Osteoblast (primary cell): ENCODE measurements around the gene CIB4. TPM values are rescaled to one million over a fixed set of nuclear protein-coding genes. Genes with fewer than 3 reads are reported as not detected.

Experiments
- DNase-seq: peaks from one replicate; pipeline ENCODE4 v3.0.0; 2011; ENCODE audit warnings: low spot score, mixed read lengths; ENCODE audit not compliant: insufficient read length; ENCODE audit errors: missing footprints
- H2AFZ ChIP-seq: 2 replicates; pipeline ENCODE4 v1.6.0; 2011; ENCODE audit warnings: mild to moderate bottlenecking, low read length
- H3K27ac ChIP-seq: 2 replicates; pipeline ENCODE4 v1.5.1; 2011; ENCODE audit warnings: mild to moderate bottlenecking, low read depth, low read length, moderate library complexity
- H3K27me3 ChIP-seq: 2 replicates; pipeline ENCODE4 v1.6.0; 2012; ENCODE audit warnings: mild to moderate bottlenecking, control low read depth, inconsistent platforms, low read length, moderate library complexity; ENCODE audit not compliant: insufficient read depth
- H3K36me3 ChIP-seq: 2 replicates; pipeline ENCODE4 v1.5.1; 2011; ENCODE audit warnings: mild to moderate bottlenecking, low read length, control low read depth, moderate library complexity; ENCODE audit not compliant: insufficient read depth
- H3K4me1 ChIP-seq: 2 replicates; pipeline ENCODE4 v1.5.1; 2011; ENCODE audit warnings: mild to moderate bottlenecking, low read length, control low read depth, moderate library complexity; ENCODE audit not compliant: insufficient read depth
- H3K4me2 ChIP-seq: 2 replicates; pipeline ENCODE4 v1.6.0; 2011; ENCODE audit warnings: mild to moderate bottlenecking, low read length; ENCODE audit not compliant: insufficient read depth
- H3K4me3 ChIP-seq: fragments of 200-600 bp; sonication (generic); 3 replicates; pipeline ENCODE4 v1.5.1; 2012; ENCODE audit warnings: mild to moderate bottlenecking, low read length, inconsistent platforms; ENCODE audit not compliant: insufficient read depth
- H3K79me2 ChIP-seq: 2 replicates; pipeline ENCODE4 v1.6.0; 2012; ENCODE audit warnings: mild to moderate bottlenecking, low read length, control low read depth, inconsistent platforms; ENCODE audit not compliant: insufficient read depth
- H3K9me3 ChIP-seq: 2 replicates; pipeline ENCODE4 v1.5.1; 2011; ENCODE audit warnings: low read depth, low read length, control low read depth
- H4K20me1 ChIP-seq: 2 replicates; pipeline ENCODE4 v1.6.0; 2012; ENCODE audit warnings: mild to moderate bottlenecking, low read length, control low read depth; ENCODE audit not compliant: insufficient read depth
- total RNA-seq: library from RNA; depleted of rRNA; stranded (reverse); fragments of >200 nt; gene quantifications from 2 replicates; pipeline ENCODE4 v1.2.3, GENCODE V29; 2012
- TF ChIP-seq, protein P1 (sequence below): IDR thresholded peaks from 2 replicates; pipeline ENCODE4 v1.5.1; 2011; ENCODE audit warnings: mild to moderate bottlenecking, low read depth, low read length, moderate library complexity; ENCODE audit errors: extremely low read depth

Gene CIB4
- total RNA-seq, 1 donor = not detected

DNA sequence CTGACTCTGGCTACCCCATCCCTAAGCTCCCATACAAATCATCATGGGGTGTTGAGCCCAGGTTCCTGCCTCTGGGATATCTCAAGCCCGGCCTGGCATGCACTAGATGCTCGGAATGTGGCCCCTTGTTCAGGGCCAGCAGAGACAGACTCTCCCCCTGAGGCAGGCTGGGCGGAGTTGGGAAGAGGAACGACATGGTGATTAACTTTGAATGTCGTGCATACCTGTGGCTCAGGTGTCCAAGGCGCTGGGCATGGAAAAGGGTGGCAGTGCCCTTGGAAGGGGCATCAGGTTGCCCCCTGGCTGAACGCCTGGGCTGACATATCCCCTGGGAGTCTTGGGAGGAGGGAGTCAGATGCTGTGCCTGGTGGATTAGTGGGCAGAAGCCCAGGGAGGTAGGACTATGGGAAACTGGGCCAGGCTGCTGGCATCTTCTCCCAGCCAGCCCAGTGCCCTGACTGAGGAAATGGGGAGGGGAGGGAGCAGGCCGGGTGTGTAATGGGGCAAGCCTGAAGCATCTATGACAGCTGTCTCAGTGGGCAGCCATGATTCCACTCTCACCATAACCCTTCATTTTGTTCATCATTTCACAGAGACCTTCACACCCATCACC is 105.4 kb downstream of the CIB4 start:
- H3K36me3 ChIP-seq = no peaks in the 10 kb centered on the region
- H3K9me3 ChIP-seq = no peaks in the 10 kb centered on the region
- peak; percentile 26 for DNase-seq
- no peaks in the 10 kb centered on the region for H4K20me1 ChIP-seq
- H3K27ac ChIP-seq = no peak overlapping the region
- H3K4me3 ChIP-seq = no peak overlapping the region
- H3K27me3 ChIP-seq = peaks cover 3% of the 10 kb centered on the region
- H3K4me2 ChIP-seq = no peak overlapping the region
- H3K4me1 ChIP-seq = peaks cover 2% of the 10 kb centered on the region
- no peak overlapping the region for H2AFZ ChIP-seq
- TF ChIP-seq, protein P1, sequence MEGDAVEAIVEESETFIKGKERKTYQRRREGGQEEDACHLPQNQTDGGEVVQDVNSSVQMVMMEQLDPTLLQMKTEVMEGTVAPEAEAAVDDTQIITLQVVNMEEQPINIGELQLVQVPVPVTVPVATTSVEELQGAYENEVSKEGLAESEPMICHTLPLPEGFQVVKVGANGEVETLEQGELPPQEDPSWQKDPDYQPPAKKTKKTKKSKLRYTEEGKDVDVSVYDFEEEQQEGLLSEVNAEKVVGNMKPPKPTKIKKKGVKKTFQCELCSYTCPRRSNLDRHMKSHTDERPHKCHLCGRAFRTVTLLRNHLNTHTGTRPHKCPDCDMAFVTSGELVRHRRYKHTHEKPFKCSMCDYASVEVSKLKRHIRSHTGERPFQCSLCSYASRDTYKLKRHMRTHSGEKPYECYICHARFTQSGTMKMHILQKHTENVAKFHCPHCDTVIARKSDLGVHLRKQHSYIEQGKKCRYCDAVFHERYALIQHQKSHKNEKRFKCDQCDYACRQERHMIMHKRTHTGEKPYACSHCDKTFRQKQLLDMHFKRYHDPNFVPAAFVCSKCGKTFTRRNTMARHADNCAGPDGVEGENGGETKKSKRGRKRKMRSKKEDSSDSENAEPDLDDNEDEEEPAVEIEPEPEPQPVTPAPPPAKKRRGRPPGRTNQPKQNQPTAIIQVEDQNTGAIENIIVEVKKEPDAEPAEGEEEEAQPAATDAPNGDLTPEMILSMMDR = no peak
- H3K79me2 ChIP-seq = no peaks in the 10 kb centered on the region

DNA sequence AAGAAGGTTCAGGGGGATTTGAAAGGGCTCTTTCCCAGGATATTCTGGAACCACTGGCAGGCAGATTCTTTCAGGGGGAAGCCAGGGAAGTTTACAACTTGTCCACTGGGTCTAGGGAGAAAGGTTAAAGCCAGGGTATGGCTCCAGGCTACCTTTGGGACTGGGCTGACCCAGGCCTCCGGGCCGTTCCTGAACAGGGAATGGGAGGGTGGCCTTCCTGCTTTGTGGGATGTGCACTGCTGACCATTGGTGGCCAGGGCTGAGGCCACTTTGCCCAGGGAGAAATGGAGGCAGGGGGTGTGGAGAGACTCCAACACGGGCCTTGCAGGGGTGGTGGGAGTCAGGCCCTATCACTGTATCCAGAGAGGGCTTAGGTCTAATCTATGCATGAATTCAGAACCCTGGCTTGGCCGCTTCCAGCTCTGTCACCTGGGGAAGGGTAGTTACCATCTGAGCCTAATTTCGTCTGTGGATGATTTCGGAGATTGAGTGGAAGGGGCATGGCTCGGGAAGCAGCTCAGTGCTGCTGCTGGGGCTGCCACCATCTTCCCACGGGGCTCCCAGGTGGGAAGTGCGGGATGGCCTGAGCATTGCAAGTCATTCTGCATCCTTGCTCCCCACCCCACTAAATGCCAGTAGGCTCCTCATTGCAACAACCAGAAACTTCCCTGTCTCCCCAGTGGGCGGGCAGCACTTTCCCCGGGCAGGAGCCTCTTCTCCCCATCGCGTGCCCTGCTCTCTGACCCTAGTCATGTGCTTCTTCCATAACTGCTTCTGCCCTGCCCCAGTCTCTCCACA is 106.1 kb downstream of the CIB4 start:
- H3K9me3 ChIP-seq = no peaks in the 10 kb centered on the region
- no peak overlapping the region for H3K4me3 ChIP-seq
- peaks cover 3% of the 10 kb centered on the region for H3K27me3 ChIP-seq

DNA sequence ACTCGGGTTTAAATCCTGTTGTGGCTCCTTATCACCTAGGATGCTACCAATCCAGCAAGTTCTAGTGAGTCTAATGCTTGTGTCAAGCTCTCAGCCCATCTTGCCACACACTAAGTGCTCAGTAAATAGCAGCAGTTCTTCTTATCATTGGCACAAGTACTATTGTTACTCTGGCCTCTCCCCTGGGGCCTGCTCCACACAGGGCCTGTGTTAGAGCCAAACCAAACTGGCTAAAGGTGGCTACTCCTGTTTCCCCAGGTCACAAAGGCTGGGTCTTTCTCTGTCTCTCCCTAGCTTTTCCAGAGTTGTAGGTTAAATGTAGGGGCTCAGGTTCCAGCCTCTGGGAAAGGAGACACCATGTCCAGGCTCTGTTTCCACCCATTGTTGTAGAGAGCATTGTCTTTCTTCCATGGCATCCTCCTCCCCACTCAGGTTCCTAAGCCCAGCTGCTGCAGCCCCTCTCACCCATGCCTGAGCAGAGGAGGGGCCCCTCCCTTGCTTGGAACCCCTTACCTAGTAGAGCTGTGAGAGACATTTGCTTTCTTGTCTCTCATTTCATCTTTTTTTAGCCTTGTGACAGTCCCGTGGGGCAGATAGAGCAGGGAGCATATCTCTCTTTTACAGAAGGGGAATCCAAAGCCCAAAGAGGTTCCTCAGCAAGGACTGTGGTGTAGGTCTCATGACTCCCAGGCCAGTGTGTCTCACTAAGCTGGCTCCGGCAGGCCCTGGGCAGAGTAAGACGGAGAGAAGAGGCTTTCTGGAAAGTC is 106.9 kb downstream of the CIB4 start:
- no peaks in the 10 kb centered on the region for H3K36me3 ChIP-seq
- TF ChIP-seq, protein P1 = no peak
- DNase-seq = peak; percentile 73
- H3K4me1 ChIP-seq = peaks cover 11% of the 10 kb centered on the region
- H4K20me1 ChIP-seq = no peaks in the 10 kb centered on the region
- H2AFZ ChIP-seq = no peak overlapping the region
- H3K79me2 ChIP-seq = no peaks in the 10 kb centered on the region
- H3K27me3 ChIP-seq = peaks cover 6% of the 10 kb centered on the region
- no peak overlapping the region for H3K27ac ChIP-seq
- H3K4me3 ChIP-seq = no peak overlapping the region
- no peak overlapping the region for H3K4me2 ChIP-seq
- no peaks in the 10 kb centered on the region for H3K9me3 ChIP-seq

More for the DNA sequence above, 106.1 kb downstream of the CIB4 start:
- TF ChIP-seq, protein P1 = no peak
- H3K79me2 ChIP-seq = no peaks in the 10 kb centered on the region
- peak; percentile 58 for DNase-seq
- H3K4me1 ChIP-seq = peaks cover 9% of the 10 kb centered on the region
- H3K36me3 ChIP-seq = no peaks in the 10 kb centered on the region
- no peak overlapping the region for H3K4me2 ChIP-seq
- no peak overlapping the region for H2AFZ ChIP-seq
- H3K27ac ChIP-seq = no peak overlapping the region
- H4K20me1 ChIP-seq = no peaks in the 10 kb centered on the region
